Measurements from ENCODE around the gene GPC3. TPM values are rescaled to one million over a fixed set of nuclear protein-coding genes. Genes with fewer than 3 reads are reported as not detected.

GPC3 gene
- total RNA-seq, 4 donors from 2014 or later: 3.3 to 172 (median 21.2) TPM

GRCh38 chrX:133834771-133835170, 150.6 kb downstream of the GPC3 start:
- H3K36me3 ChIP-seq: no peaks in the 10 kb centered on the region
- H3K9me3 ChIP-seq: no peaks in the 10 kb centered on the region
- no peak for TF ChIP-seq CTCF (IDR thresholded peaks at IDR 0.05)
- no peak for TF ChIP-seq POLR2A (IDR thresholded peaks at IDR 0.05)
- peaks cover 0 to 8% of the 10 kb centered on the region in 2 donors for H3K27me3 ChIP-seq
- no peak for DNase-seq
- no peak overlapping the region for H3K27ac ChIP-seq
- intact Hi-C loops (cut with DNase I; ENCODE audit: low total_unique reads): no loop called here
- no peaks in the 10 kb centered on the region for H3K4me1 ChIP-seq
- H3K4me3 ChIP-seq: no peak overlapping the region

GRCh38 chrX:133819546-133819945, 165.8 kb downstream of the GPC3 start:
- no peaks in the 10 kb centered on the region for H3K36me3 ChIP-seq
- intact Hi-C loops (cut with DNase I; ENCODE audit: low total_unique reads): no loop called here

GRCh38 chrX:133818019-133818418, 167.4 kb downstream of the GPC3 start:
- no peaks in the 10 kb centered on the region for H3K9me3 ChIP-seq
- DNase-seq: no peak
- H3K4me3 ChIP-seq: no peak overlapping the region
- no peaks in the 10 kb centered on the region for H3K4me1 ChIP-seq
- H3K27me3 ChIP-seq: peaks cover 0 to 6% of the 10 kb centered on the region in 2 donors
- H3K36me3 ChIP-seq: no peaks in the 10 kb centered on the region
- TF ChIP-seq CTCF (IDR thresholded peaks at IDR 0.05) (no peak), POLR2A (IDR thresholded peaks at IDR 0.05) (no peak)
- H3K27ac ChIP-seq: no peak overlapping the region
- intact Hi-C loops (cut with DNase I; ENCODE audit: low total_unique reads): no loop called here

More at GRCh38 chrX:133819546-133819945, 165.8 kb downstream of the GPC3 start:
- H3K9me3 ChIP-seq: no peaks in the 10 kb centered on the region
- peaks cover 0 to 6% of the 10 kb centered on the region in 2 donors for H3K27me3 ChIP-seq
- H3K27ac ChIP-seq: no peak overlapping the region
- no peak for TF ChIP-seq CTCF (IDR thresholded peaks at IDR 0.05)
- no peak for TF ChIP-seq POLR2A (IDR thresholded peaks at IDR 0.05)
- DNase-seq: no peak
- no peak overlapping the region for H3K4me3 ChIP-seq
- H3K4me1 ChIP-seq: no peaks in the 10 kb centered on the region

GRCh38 chrX:133815496-133815895, 169.9 kb downstream of the GPC3 start:
- Histone ChIP-seq H3K27ac (no peak overlapping the region), H3K9me3 (no peaks in the 10 kb centered on the region), H3K4me1 (no peaks in the 10 kb centered on the region), H3K36me3 (no peaks in the 10 kb centered on the region), H3K27me3 (peaks cover 0 to 6% of the 10 kb centered on the region in 2 donors), H3K4me3 (no peak overlapping the region)
- TF ChIP-seq CTCF (IDR thresholded peaks at IDR 0.05) (no peak), POLR2A (IDR thresholded peaks at IDR 0.05) (no peak)
- DNase-seq: no peak
- intact Hi-C loops (cut with DNase I; ENCODE audit: low total_unique reads): no loop called here

- H3K36me3 ChIP-seq: no peaks in the 10 kb centered on the region
- H3K4me1 ChIP-seq: no peaks in the 10 kb centered on the region
- DNase-seq: no peak
- no peak for TF ChIP-seq POLR2A (IDR thresholded peaks at IDR 0.05)
- no peak for TF ChIP-seq CTCF (IDR thresholded peaks at IDR 0.05)
- H3K27ac ChIP-seq: no peak overlapping the region
- no peaks in the 10 kb centered on the region for H3K9me3 ChIP-seq
- H3K27me3 ChIP-seq: no peaks in the 10 kb centered on the region
- no peak overlapping the region for H3K4me3 ChIP-seq
- intact Hi-C loops (cut with DNase I; ENCODE audit: low total_unique reads): no loop called here
Observed at GRCh38 chrX:133813971-133814370, 171.4 kb downstream of the GPC3 start.
